ENCODE data around the gene KDM4D.

DNA sequence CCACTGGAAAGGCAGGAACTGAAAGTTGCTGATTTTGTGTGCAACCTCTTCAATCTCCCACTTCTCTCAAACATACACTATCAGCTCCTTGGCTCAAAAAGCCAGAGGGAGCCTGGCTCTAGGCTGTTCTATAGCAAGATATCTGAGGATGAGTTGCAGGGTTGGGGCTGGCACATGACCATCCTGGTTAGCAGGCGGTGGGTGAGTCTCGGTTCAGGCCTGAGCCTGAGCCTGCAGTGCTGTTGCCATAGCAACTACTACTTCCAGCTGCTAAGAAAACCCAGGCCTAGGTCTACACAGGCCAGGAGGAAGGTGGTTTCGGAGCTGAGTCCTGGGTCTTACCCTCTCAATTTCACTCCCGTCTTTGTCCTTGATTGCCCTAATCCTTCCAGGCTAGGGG is 39.1 kb upstream of the KDM4D start:
- TF ChIP-seq ASH2L (IDR thresholded peaks at IDR 0.05; ENCODE audit: low read length) (no peak), EP300 (IDR thresholded peaks at IDR 0.05; ENCODE audit: borderline replicate concordance in 1 of 2, low read depth in 2 of 2, low read length in 2 of 2) (no peak)
- TF ChIP-seq, protein P1, sequence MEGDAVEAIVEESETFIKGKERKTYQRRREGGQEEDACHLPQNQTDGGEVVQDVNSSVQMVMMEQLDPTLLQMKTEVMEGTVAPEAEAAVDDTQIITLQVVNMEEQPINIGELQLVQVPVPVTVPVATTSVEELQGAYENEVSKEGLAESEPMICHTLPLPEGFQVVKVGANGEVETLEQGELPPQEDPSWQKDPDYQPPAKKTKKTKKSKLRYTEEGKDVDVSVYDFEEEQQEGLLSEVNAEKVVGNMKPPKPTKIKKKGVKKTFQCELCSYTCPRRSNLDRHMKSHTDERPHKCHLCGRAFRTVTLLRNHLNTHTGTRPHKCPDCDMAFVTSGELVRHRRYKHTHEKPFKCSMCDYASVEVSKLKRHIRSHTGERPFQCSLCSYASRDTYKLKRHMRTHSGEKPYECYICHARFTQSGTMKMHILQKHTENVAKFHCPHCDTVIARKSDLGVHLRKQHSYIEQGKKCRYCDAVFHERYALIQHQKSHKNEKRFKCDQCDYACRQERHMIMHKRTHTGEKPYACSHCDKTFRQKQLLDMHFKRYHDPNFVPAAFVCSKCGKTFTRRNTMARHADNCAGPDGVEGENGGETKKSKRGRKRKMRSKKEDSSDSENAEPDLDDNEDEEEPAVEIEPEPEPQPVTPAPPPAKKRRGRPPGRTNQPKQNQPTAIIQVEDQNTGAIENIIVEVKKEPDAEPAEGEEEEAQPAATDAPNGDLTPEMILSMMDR (IDR thresholded peaks at IDR 0.05; ENCODE audit: control extremely low read depth in 1 of 3, insufficient read depth in 1 of 3, low read depth in 1 of 3, low read length in 3 of 3), result no peak

All from H1 (cell line).